ENCODE results near the gene LAMP5. TPM values are rescaled to one million over a fixed set of nuclear protein-coding genes. Genes with fewer than 3 reads are reported as not detected.

LAMP5 gene
- total and polyA plus RNA-seq, 9 of the 15 experiments (the other 6 are each of a cell fraction or from before 2014, with no cell fraction given): not detected

DNA sequence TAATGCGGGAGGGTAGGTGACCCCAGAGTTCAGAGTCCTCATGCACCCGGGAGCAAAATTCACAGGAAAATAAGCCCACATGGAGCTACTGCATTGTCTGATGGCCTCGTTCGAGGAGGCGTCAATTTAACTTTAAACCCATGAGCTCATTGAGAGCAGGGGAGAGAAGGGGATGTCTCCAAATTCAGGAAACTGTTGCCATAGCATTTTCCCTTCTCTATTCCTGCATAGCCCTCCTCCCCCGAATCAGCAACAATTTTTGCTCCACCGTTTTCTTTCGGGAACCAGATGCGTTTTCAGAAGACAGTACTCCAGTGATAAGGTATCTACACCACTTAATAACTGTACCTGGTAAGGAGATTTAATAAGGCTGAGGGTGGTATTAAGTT, 324 bp upstream of the LAMP5 start:
- no peaks in the 10 kb centered on the region for H4K20me1 ChIP-seq (replicated peaks; ENCODE audit: control insufficient read depth, insufficient read depth, low read length)
- in situ Hi-C loops (cut with MboI): no loop called here
- no peak overlapping the region for H3K27ac ChIP-seq (ENCODE audit: extremely low read depth, low read depth, low read length)
- H3K79me2 ChIP-seq (ENCODE audit: control insufficient read depth, insufficient read depth, low read length): no peaks in the 10 kb centered on the region
- ATAC-seq (no peak), DNase-seq (ENCODE audit: extremely low read depth in 1 of 4, low spot score in 3 of 4) (no peak), FAIRE-seq (no peak)
- H3K4me1 ChIP-seq (replicated peaks in 1 of 2; ENCODE audit: control insufficient read depth in 2 of 2, insufficient read depth in 2 of 2, low read length in 2 of 2): no peaks in the 10 kb centered on the region
- CTCF ChIA-PET (ENCODE audit: low intra/inter-chr PET ratio): no interaction called here
- POLR2A ChIA-PET: no interaction called here
- no peak overlapping the region for H2AFZ ChIP-seq (ENCODE audit: low read depth, low read length)
- intact Hi-C loops (cut with micrococcal nuclease): no loop called here
- WGBS (ENCODE audit: insufficient coverage, low coverage, missing lambda C conversion rate): 0% methylated on average over 9 of the region's 9 CpGs
- no peak overlapping the region for H3K4me3 ChIP-seq
- no peaks in the 10 kb centered on the region for H3K36me3 ChIP-seq (ENCODE audit: control insufficient read depth, insufficient read depth, low read length)
- H3K9ac ChIP-seq (ENCODE audit: insufficient read depth in 1 of 2, low read depth in 2 of 2, low read length in 2 of 2): no peak overlapping the region
- TF ChIP-seq CBFA2T3 (IDR thresholded peaks at IDR 0.05) (no peak), ZNF717 (CRISPR knock-in tag; IDR thresholded peaks at IDR 0.05) (no peak), NR4A1 (CRISPR knock-in tag; IDR thresholded peaks at IDR 0.05) (no peak), NR4A1 (tag; IDR thresholded peaks at IDR 0.05) (no peak), SREBF2 (CRISPR knock-in tag; IDR thresholded peaks at IDR 0.05) (no peak)
- TF ChIP-seq, protein P1, sequence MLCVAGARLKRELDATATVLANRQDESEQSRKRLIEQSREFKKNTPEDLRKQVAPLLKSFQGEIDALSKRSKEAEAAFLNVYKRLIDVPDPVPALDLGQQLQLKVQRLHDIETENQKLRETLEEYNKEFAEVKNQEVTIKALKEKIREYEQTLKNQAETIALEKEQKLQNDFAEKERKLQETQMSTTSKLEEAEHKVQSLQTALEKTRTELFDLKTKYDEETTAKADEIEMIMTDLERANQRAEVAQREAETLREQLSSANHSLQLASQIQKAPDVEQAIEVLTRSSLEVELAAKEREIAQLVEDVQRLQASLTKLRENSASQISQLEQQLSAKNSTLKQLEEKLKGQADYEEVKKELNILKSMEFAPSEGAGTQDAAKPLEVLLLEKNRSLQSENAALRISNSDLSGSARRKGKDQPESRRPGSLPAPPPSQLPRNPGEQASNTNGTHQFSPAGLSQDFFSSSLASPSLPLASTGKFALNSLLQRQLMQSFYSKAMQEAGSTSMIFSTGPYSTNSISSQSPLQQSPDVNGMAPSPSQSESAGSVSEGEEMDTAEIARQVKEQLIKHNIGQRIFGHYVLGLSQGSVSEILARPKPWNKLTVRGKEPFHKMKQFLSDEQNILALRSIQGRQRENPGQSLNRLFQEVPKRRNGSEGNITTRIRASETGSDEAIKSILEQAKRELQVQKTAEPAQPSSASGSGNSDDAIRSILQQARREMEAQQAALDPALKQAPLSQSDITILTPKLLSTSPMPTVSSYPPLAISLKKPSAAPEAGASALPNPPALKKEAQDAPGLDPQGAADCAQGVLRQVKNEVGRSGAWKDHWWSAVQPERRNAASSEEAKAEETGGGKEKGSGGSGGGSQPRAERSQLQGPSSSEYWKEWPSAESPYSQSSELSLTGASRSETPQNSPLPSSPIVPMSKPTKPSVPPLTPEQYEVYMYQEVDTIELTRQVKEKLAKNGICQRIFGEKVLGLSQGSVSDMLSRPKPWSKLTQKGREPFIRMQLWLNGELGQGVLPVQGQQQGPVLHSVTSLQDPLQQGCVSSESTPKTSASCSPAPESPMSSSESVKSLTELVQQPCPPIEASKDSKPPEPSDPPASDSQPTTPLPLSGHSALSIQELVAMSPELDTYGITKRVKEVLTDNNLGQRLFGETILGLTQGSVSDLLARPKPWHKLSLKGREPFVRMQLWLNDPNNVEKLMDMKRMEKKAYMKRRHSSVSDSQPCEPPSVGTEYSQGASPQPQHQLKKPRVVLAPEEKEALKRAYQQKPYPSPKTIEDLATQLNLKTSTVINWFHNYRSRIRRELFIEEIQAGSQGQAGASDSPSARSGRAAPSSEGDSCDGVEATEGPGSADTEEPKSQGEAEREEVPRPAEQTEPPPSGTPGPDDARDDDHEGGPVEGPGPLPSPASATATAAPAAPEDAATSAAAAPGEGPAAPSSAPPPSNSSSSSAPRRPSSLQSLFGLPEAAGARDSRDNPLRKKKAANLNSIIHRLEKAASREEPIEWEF (CRISPR knock-in tag; IDR thresholded peaks at IDR 0.05): no peak
- TF ChIP-seq, protein P2, sequence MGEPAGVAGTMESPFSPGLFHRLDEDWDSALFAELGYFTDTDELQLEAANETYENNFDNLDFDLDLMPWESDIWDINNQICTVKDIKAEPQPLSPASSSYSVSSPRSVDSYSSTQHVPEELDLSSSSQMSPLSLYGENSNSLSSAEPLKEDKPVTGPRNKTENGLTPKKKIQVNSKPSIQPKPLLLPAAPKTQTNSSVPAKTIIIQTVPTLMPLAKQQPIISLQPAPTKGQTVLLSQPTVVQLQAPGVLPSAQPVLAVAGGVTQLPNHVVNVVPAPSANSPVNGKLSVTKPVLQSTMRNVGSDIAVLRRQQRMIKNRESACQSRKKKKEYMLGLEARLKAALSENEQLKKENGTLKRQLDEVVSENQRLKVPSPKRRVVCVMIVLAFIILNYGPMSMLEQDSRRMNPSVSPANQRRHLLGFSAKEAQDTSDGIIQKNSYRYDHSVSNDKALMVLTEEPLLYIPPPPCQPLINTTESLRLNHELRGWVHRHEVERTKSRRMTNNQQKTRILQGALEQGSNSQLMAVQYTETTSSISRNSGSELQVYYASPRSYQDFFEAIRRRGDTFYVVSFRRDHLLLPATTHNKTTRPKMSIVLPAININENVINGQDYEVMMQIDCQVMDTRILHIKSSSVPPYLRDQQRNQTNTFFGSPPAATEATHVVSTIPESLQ (CRISPR knock-in tag; IDR thresholded peaks at IDR 0.05): no peak
- H3K9me1 ChIP-seq (ENCODE audit: control insufficient read depth, insufficient read depth, low read length): no peaks in the 10 kb centered on the region
- H3K9me3 ChIP-seq (replicated peaks; ENCODE audit: control insufficient read depth, insufficient read depth, low read depth, low read length): no peaks in the 10 kb centered on the region
- H3K27me3 ChIP-seq (ENCODE audit: control insufficient read depth in 2 of 2, insufficient read depth in 2 of 2, low read length in 2 of 2): no peaks in the 10 kb centered on the region; a peak in 1 of 5 replicates
- no peak overlapping the region for H3K4me2 ChIP-seq (ENCODE audit: insufficient read depth, low read length)
- no TSS peak for BruUV-seq (replicated peaks)

Measured in K562 (cell line).